ENCODE measurements around the gene OSTC.

OSTC gene

GRCh38 chr4:108650212-108651013, at the start of gene OSTC:
TSS of gene OSTC (plus strand) at chr4:108650599. CDS start at chr4:108650656, 57 bp downstream.
- TF ChIP-seq, protein P1, sequence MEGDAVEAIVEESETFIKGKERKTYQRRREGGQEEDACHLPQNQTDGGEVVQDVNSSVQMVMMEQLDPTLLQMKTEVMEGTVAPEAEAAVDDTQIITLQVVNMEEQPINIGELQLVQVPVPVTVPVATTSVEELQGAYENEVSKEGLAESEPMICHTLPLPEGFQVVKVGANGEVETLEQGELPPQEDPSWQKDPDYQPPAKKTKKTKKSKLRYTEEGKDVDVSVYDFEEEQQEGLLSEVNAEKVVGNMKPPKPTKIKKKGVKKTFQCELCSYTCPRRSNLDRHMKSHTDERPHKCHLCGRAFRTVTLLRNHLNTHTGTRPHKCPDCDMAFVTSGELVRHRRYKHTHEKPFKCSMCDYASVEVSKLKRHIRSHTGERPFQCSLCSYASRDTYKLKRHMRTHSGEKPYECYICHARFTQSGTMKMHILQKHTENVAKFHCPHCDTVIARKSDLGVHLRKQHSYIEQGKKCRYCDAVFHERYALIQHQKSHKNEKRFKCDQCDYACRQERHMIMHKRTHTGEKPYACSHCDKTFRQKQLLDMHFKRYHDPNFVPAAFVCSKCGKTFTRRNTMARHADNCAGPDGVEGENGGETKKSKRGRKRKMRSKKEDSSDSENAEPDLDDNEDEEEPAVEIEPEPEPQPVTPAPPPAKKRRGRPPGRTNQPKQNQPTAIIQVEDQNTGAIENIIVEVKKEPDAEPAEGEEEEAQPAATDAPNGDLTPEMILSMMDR (IDR thresholded peaks at IDR 0.05) = no peak

- TF ChIP-seq, protein P1 (IDR thresholded peaks at IDR 0.05) = no peak
These were observed 49.3 kb upstream of the OSTC start for GRCh38 chr4:108601106-108601505.

DNA sequence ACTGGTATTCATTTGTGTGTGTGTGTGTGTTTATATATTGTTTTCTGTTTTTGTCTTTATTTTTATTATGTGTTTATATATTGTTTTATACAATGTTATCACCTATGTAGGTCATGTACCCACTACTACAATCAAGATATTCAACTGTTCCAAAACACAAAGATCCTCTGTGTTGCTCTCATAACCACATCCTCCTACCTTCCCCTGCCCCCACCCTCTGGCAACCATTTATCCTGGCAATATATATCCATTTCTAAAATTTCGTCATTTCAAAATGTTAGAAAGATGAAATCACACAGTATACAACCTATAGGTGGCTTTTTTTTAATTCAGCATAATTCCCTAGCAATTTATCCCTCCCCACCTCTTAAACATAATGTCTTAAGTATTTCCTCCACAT, 48.9 kb upstream of the OSTC start:
- TF ChIP-seq, protein P1 (IDR thresholded peaks at IDR 0.05) = no peak

DNA sequence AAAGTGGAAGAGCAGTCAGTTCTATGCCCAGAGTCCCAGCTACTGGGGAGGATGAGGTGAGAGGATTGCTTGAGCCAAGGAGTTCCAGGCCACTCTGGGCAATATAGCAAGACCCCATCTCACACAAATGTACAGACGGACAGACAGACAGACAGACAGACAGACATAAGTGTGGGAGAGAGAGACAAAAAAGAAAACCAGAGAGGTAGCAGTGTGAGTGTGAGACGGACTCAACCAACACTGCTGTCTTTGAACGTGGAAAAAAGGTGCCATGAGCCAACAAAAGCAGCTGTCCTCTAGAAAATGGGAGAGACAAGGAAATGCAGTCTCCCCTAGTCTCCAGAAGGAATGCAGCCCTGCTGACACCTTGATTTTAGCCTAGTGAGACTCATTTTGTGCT, 48.2 kb upstream of the OSTC start:
- TF ChIP-seq, protein P1 (IDR thresholded peaks at IDR 0.05) = no peak

- TF ChIP-seq, protein P1 (IDR thresholded peaks at IDR 0.05) = no peak
These were observed 43.2 kb upstream of the OSTC start for GRCh38 chr4:108607079-108607815.

DNA sequence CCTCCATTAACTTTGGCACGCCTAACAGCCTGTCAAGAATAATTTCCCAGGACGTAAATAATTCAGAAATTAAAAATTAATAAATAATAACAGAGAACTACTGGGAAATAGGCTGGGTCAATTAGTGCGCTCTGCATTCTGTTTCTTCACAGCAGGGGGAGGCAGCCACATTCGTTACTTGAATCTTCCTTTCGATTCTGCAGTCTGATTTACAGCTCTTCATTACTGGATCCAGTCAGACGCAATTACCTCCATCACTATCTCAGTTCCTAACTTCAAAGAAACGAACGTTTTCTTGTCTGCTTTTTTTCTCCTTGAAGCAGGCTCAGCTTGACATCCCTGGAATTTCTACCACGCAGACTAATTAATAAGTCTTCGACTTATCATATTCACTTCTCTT, 39.0 kb upstream of the OSTC start:
- TF ChIP-seq, protein P1 (IDR thresholded peaks at IDR 0.05) = no peak

- TF ChIP-seq, protein P1 (IDR thresholded peaks at IDR 0.05) = no peak
These were observed 38.0 kb upstream of the OSTC start for GRCh38 chr4:108612365-108612764.
